Activated naive CD8-positive, alpha-beta T cell treated with anti-CD3 and anti-CD28 coated beads, Interleukin-2, amount 10 ng/mL, durations not matched to agents 7 days and 5 days (primary cell): ENCODE results near the gene SLC16A7. TPM values are rescaled to one million over a fixed set of nuclear protein-coding genes. Genes with fewer than 3 reads are reported as not detected.

Experiments
- ATAC-seq: fragments of 150-1000 bp; cut with Tn5 transposase; one replicate; pipeline ENCODE4 v1.10.0; 2021; ENCODE audit warnings: low read depth, moderate library complexity
- POLR2A ChIA-PET: fragments of 350-600 bp; sonication (Branson Sonifier 250); formaldehyde crosslinking; loops from one replicate; lab custom pipeline; 2021; ENCODE audit warnings: antibody characterized with exemption; lab: Charles Lee
- DNase-seq: peaks from one replicate; pipeline ENCODE4 v3.0.0; 2021
- H3K27ac Mint-ChIP-seq: one replicate; pipeline ENCODE4 v1.8.0; 2022; ENCODE audit warnings: mild to moderate bottlenecking, mixed read lengths
- H3K27me3 Mint-ChIP-seq: one replicate; pipeline ENCODE4 v1.8.0; 2022; ENCODE audit warnings: mild to moderate bottlenecking, moderate library complexity, mixed read lengths
- H3K36me3 Mint-ChIP-seq: one replicate; pipeline ENCODE4 v1.8.0; 2021; ENCODE audit warnings: mild to moderate bottlenecking, mixed read lengths
- H3K4me1 Mint-ChIP-seq: one replicate; pipeline ENCODE4 v1.8.0; 2021; ENCODE audit warnings: mixed read lengths
- H3K4me3 Mint-ChIP-seq: one replicate; pipeline ENCODE4 v1.8.0; 2022; ENCODE audit warnings: mild to moderate bottlenecking, moderate library complexity, mixed read lengths
- H3K9me3 Mint-ChIP-seq: one replicate; pipeline ENCODE4 v1.8.0; 2021; ENCODE audit warnings: mixed read lengths
- total RNA-seq, 2 experiments: library from RNA; stranded (reverse); gene quantifications; one replicate each; pipeline ENCODE4 v1.2.3, GENCODE V29; 2021

The SLC16A7 gene
- total RNA-seq, 2 experiments from 2014 or later = 39.7 to 42.4 TPM

DNA sequence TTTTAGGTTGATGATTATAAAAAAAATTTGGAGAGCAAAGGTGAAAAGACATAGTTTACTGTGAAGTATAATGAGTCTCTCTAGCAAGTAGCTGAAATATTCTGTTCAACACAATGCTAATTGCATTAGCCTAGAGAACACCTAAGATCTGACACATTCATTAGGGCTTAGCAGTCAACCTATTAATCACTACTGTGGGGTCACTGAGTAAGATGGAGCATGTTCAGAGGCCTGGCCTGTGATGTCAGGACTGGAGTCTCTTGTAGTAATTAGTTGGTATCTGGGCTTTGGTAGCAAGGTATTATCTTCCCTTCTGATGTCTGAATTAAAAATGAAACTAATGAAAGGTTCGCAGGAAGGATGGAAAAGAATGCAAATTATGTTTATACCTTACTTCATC is 112.7 kb downstream of the SLC16A7 start:
- peaks cover 2% of the 10 kb centered on the region for H3K4me1 Mint-ChIP-seq
- H3K27ac Mint-ChIP-seq = no peak overlapping the region
- peaks cover 25% of the 10 kb centered on the region for H3K36me3 Mint-ChIP-seq
- POLR2A ChIA-PET = no interaction called here
- no peak for DNase-seq
- ATAC-seq = no peak
- no peak overlapping the region for H3K4me3 Mint-ChIP-seq
- no peaks in the 10 kb centered on the region for H3K27me3 Mint-ChIP-seq
- no peaks in the 10 kb centered on the region for H3K9me3 Mint-ChIP-seq

DNA sequence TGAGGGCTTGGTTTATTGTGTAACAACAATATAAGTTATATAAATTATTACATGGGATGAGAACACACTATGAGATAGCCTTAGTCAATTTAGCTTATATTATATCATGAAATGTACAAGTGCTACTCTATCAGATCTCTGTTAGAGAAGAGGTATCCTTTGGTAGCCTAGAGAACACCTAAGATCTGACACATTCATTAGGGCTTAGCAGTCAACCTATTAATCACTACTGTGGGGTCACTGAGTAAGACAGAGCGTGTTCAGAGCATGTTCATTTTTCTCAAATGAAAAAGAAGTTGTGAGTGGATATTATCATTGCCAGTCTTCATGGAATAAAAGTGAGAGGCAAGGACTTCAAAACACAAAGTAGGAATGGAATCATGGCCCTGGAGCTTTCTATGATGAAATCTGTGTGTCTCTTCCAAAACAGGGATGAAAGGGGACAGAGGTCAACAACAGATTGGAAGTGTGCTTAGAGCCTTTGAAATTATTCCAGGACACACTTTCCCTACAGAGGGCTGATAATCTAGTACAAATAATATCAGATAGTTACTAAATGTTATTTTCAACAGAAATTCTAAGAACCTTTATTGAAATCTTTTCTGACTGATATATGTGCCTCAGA is 114.3 kb downstream of the SLC16A7 start:
- Mint-ChIP-seq H3K36me3 (peaks cover 30% of the 10 kb centered on the region), H3K27ac (no peak overlapping the region), H3K4me3 (no peak overlapping the region), H3K27me3 (no peaks in the 10 kb centered on the region), H3K9me3 (no peaks in the 10 kb centered on the region), H3K4me1 (peaks cover 2% of the 10 kb centered on the region)
- DNase-seq (no peak), ATAC-seq (no peak)
- POLR2A ChIA-PET = no interaction called here

DNA sequence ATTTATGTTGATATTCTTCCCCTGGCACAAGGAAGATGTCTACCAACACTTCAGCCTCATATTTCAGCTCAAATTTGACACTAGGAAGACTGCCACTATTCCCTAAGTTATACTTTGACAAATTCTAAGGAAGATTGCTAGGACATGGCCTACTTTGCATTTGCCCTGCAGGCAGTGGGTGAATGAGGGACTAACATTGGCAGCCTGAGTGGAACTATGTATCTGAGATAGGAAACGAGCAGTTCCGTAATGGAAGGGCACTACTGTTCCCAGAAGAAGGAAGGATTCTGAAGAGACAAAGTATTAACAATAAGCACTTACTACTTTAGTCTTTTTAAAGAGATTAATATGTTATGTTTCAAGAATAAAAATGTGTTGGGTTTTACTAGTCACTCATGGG is 115.1 kb downstream of the SLC16A7 start:
- ATAC-seq (no peak), DNase-seq (no peak)
- peaks cover 2% of the 10 kb centered on the region for H3K4me1 Mint-ChIP-seq
- peaks cover 28% of the 10 kb centered on the region for H3K36me3 Mint-ChIP-seq
- no peak overlapping the region for H3K27ac Mint-ChIP-seq
- POLR2A ChIA-PET = no interaction called here
- no peaks in the 10 kb centered on the region for H3K27me3 Mint-ChIP-seq
- H3K9me3 Mint-ChIP-seq = no peaks in the 10 kb centered on the region
- H3K4me3 Mint-ChIP-seq = no peak overlapping the region

DNA sequence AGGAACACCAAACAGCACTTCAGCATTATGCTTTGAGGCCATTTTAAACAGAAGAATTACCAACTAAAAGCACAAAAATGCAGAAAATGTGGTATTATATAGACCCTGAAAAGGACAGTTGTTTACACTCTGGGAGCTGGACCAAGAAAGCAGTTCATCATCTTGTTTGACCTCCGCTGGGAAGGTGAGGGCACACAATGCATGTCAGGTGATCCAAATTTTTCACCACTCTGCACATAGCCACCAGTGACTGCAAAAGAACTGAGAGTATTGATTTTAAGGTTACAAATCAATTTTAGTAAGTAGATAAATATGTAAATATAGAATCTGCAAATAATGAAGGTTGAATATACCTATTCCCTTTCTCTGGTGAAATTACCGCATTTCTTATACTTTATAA is 119.6 kb downstream of the SLC16A7 start:
- POLR2A ChIA-PET = no interaction called here
- Mint-ChIP-seq H3K4me1 (no peaks in the 10 kb centered on the region), H3K9me3 (peaks cover 3% of the 10 kb centered on the region), H3K27me3 (no peaks in the 10 kb centered on the region), H3K36me3 (peaks cover 20% of the 10 kb centered on the region), H3K4me3 (no peak overlapping the region), H3K27ac (no peak overlapping the region)
- no peak for DNase-seq
- ATAC-seq = no peak

DNA sequence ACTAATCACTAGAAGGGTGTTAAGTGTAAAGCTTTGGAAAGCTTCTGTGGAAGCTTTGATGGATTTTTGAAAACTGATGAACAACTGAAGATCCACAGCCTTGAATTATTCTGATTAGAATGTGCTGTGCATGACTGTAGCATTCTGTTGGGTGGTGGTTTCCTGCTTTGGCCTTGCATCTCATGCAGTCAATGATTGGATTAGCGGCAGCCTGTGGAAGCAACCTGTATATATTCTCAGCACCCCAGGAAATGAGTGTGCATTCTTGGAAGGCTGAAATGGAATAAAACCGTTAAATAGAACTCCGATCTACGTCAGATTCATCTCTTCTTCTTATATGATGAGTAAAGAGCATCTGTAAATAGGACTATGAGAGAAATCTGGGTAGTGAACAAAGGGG is 120.2 kb downstream of the SLC16A7 start:
- POLR2A ChIA-PET = no interaction called here
- H3K27ac Mint-ChIP-seq = no peak overlapping the region
- no peaks in the 10 kb centered on the region for H3K4me1 Mint-ChIP-seq
- H3K4me3 Mint-ChIP-seq = no peak overlapping the region
- peaks cover 3% of the 10 kb centered on the region for H3K9me3 Mint-ChIP-seq
- H3K27me3 Mint-ChIP-seq = no peaks in the 10 kb centered on the region
- ATAC-seq = no peak
- DNase-seq = no peak
- peaks cover 16% of the 10 kb centered on the region for H3K36me3 Mint-ChIP-seq

DNA sequence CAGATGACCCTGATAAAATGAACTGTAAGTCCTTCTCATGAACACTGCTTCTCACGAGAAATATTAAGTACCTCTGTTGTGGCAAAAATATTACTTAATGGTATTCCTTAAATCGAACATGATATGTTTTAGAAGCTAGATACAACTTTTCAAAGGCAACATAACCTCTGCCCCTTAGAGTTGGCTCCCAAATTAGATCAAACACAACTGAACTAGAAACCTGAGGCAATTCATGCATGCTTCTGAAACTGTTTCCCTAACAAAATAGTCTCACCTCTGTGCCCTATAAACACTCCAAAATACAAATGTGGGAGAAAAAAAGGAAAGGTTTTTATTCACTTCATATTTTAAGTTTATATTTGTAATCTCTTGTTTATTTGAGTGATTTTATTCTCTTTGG is 121.6 kb downstream of the SLC16A7 start:
- Mint-ChIP-seq H3K9me3 (peaks cover 3% of the 10 kb centered on the region), H3K27ac (no peak overlapping the region), H3K4me3 (no peak overlapping the region), H3K27me3 (no peaks in the 10 kb centered on the region), H3K4me1 (no peaks in the 10 kb centered on the region), H3K36me3 (peaks cover 9% of the 10 kb centered on the region)
- ATAC-seq (no peak), DNase-seq (no peak)
- POLR2A ChIA-PET = no interaction called here

DNA sequence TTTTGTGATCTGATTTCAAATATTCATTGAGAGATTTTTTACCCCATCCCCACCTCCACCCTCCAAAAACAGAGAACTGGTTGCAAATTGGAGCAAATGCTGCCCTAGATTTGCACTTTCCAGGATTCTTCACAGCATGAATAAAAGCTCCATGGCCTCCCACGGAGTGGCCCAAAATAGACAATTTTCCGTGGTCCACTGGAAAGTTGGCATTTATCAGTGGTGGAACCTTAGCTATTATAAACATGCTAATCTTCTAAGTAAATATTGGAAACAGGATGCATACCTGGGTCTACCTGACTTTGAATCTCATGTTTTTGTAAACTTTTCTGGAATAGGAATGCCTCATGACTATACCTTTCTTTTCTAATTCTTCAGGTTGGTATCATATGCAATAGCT is 123.9 kb downstream of the SLC16A7 start:
- no peaks in the 10 kb centered on the region for H3K36me3 Mint-ChIP-seq
- DNase-seq (no peak), ATAC-seq (no peak)
- no peaks in the 10 kb centered on the region for H3K27me3 Mint-ChIP-seq
- POLR2A ChIA-PET = interaction anchor here (0.7 kb wide), 1 partner anchor 201 kb away, joined by 3 read pairs; no protein-coding TSS in a partner anchor
- H3K4me3 Mint-ChIP-seq = no peak overlapping the region
- no peak overlapping the region for H3K27ac Mint-ChIP-seq
- H3K4me1 Mint-ChIP-seq = no peaks in the 10 kb centered on the region
- peaks cover 3% of the 10 kb centered on the region for H3K9me3 Mint-ChIP-seq

DNA sequence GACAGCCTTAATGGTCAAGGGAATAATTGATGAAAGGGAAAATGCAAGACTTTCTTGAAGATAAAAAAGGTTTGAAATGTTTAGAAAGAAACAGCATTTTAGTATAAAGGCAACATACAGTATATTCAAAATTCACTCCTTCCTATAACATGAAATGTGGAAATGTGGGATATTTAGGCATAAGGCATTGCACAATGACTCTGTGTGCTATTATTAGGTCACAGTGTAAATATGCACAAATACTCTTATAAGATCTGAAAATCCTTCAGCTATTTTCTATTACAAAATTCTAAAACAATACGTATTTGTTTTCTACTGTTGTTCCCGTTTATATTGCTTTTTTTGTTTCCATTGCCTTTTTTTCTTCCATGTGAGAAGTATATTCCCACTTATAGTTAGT is 127.7 kb downstream of the SLC16A7 start:
- H3K36me3 Mint-ChIP-seq = no peaks in the 10 kb centered on the region
- ATAC-seq = no peak
- H3K4me3 Mint-ChIP-seq = no peak overlapping the region
- no peaks in the 10 kb centered on the region for H3K9me3 Mint-ChIP-seq
- H3K27me3 Mint-ChIP-seq = no peaks in the 10 kb centered on the region
- no peak overlapping the region for H3K27ac Mint-ChIP-seq
- no peak for DNase-seq
- POLR2A ChIA-PET = no interaction called here
- no peaks in the 10 kb centered on the region for H3K4me1 Mint-ChIP-seq

DNA sequence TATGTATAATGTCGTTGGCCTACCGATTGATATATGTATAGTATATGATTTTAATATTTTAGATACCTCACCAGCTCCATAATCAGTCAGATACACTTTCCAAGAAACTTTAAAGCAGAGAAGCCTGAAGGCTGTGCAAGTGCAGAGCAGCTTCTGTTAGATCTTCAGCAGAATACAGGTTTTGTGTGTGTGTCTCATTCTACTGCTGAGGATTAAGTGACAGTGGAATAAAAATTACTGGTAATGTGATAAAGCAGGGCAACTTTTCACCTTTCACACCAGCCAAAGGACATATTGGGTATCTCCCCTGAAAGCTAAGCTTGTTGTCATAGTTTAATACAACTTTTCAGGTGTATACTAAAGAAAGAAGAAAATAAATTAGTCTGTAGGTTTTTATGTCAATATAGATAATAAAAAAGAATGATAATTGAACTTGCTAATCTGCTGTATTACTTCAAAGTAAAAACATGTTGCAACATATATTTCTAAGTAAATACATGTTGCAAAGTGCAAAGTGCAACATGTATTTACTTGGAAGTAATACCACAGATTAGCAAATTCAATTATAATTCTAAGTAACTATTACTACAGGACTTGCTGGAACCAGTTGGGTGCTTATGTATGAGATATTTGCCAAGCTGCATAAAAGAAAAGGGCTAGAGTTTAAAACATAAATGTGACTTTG is 128.3 kb downstream of the SLC16A7 start:
- ATAC-seq = no peak

DNA sequence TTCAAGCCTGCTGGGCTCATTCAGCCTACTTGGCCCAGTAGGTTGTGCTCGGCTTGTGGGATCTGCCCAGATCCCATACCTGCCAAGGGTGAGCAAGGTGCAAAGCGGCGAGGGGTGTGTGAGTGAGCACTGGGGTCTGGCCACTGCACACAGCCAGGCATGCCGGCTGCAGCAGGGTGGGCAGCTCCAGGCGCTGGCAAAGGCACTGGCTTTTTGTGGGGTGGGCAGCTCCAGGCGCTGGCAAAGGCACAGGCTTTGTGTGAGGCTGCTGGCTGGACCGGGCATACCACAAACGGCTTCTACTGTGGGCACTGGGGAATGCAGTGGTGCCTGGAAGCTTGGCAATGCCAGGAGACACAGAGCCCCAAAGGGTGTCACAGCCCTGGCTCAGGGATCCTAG is 137.4 kb downstream of the SLC16A7 start:
- no peak for ATAC-seq
- POLR2A ChIA-PET = no interaction called here
- Mint-ChIP-seq H3K4me3 (no peak overlapping the region), H3K27me3 (no peaks in the 10 kb centered on the region), H3K36me3 (peaks cover 17% of the 10 kb centered on the region), H3K9me3 (peaks cover 3% of the 10 kb centered on the region), H3K27ac (no peak overlapping the region), H3K4me1 (peaks cover 7% of the 10 kb centered on the region)
- DNase-seq = no peak

More for the DNA sequence above, 128.3 kb downstream of the SLC16A7 start:
- Mint-ChIP-seq H3K36me3 (peaks cover under 1% of the 10 kb centered on the region), H3K4me1 (no peaks in the 10 kb centered on the region), H3K27ac (no peak overlapping the region), H3K9me3 (peaks cover under 1% of the 10 kb centered on the region), H3K27me3 (no peaks in the 10 kb centered on the region), H3K4me3 (no peak overlapping the region)
- POLR2A ChIA-PET = no interaction called here
- no peak for DNase-seq

DNA sequence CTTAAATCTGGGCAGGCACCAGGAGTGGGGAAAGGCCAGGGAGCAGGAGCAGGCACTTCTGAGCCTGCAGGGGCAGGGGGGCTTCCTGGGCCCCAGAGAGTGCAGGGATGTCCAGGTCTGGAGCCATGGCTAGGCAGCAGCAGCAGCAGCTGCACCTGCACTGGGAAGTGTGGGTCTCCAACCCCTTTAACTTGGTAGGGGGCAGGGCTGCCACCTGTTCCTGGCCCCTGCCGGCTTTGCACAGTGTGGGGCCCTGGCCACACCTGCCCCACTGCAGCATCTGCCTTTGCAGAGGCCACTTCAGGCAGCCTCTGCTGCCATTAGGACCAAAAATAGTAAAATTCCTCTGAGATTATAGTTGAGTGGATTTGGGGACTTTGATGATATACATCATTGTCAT is 138.5 kb downstream of the SLC16A7 start:
- ATAC-seq = no peak
- Mint-ChIP-seq H3K27ac (no peak overlapping the region), H3K9me3 (no peaks in the 10 kb centered on the region), H3K36me3 (peaks cover 16% of the 10 kb centered on the region), H3K4me3 (no peak overlapping the region), H3K27me3 (no peaks in the 10 kb centered on the region), H3K4me1 (peaks cover 9% of the 10 kb centered on the region)
- no peak for DNase-seq
- POLR2A ChIA-PET = no interaction called here

DNA sequence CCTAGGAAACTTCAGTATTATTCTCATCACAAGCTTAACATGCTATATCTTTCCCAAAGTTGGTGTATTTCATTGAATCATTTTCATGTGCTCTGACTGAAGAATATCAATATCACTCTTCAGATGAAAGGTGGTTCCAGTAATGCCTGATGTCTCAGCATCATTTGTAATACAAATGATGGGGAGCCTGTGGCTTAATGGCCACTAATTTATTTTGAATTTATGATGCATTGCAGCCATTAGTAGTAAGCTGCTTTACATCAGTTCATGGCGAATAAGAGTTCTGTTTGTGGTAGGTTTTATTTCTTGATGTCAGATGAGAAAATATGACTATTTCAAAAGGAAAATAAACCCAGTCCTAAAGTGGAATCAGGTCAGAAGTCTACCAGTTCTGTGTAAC is 139.4 kb downstream of the SLC16A7 start:
- Mint-ChIP-seq H3K9me3 (no peaks in the 10 kb centered on the region), H3K36me3 (peaks cover 16% of the 10 kb centered on the region), H3K4me1 (peaks cover 9% of the 10 kb centered on the region), H3K27ac (no peak overlapping the region), H3K4me3 (no peak overlapping the region), H3K27me3 (no peaks in the 10 kb centered on the region)
- DNase-seq = no peak
- POLR2A ChIA-PET = no interaction called here
- no peak for ATAC-seq

DNA sequence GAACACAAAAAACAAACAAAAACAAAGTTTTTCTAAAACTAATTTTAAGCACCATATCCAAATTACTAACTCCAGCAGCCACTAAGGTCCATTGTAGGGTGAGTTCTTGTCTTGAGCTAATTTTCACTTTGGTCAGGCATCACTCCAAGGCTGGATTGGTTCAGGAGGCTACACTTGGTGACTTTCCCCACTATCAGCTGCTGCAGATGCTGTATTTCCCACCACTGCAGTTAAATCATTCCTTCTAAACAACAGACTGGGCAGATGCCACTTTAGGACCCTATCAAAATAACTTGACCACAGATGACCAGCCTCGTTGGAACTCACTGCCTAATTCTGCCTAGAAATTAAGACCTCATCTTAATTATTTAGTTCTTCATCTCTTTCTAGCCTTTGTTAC is 140.5 kb downstream of the SLC16A7 start:
- POLR2A ChIA-PET = no interaction called here
- no peak for DNase-seq
- H3K4me1 Mint-ChIP-seq = peaks cover 9% of the 10 kb centered on the region
- no peak overlapping the region for H3K4me3 Mint-ChIP-seq
- no peaks in the 10 kb centered on the region for H3K27me3 Mint-ChIP-seq
- no peak for ATAC-seq
- H3K36me3 Mint-ChIP-seq = peaks cover 16% of the 10 kb centered on the region
- H3K9me3 Mint-ChIP-seq = no peaks in the 10 kb centered on the region
- no peak overlapping the region for H3K27ac Mint-ChIP-seq

DNA sequence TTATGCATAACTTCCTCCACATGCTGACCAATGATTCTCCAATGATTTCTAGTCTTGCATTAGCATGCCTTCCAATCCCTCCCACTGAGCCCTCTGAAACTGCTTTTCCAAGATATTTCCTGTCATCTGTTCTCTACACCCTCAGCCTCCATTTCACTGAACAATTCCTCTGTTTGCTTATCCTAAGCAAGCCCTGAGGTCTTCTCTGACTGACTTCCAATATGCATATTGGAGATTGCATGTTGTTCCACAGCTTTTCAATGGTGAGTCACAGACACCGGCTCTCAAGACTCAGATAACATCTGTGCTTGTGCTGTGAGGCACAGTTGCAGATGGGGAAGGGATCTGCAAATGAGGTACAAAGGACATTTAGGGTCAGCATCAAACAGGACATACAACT is 141.0 kb downstream of the SLC16A7 start:
- Mint-ChIP-seq H3K4me3 (no peak overlapping the region), H3K4me1 (peaks cover 9% of the 10 kb centered on the region), H3K27ac (no peak overlapping the region), H3K36me3 (peaks cover 16% of the 10 kb centered on the region), H3K9me3 (no peaks in the 10 kb centered on the region), H3K27me3 (no peaks in the 10 kb centered on the region)
- no peak for DNase-seq
- no peak for ATAC-seq
- POLR2A ChIA-PET = no interaction called here
